GM12801 (cell line): ENCODE data around the gene GARIN3.

Experiments used
- TF ChIP-seq, protein P1 (sequence below): IDR thresholded peaks from one replicate; pipeline ENCODE4 v1.5.1; 2011; ENCODE audit warnings: control low read depth; ENCODE audit not compliant: insufficient read length; ENCODE audit errors: extremely low read depth

Gene GARIN3

DNA sequence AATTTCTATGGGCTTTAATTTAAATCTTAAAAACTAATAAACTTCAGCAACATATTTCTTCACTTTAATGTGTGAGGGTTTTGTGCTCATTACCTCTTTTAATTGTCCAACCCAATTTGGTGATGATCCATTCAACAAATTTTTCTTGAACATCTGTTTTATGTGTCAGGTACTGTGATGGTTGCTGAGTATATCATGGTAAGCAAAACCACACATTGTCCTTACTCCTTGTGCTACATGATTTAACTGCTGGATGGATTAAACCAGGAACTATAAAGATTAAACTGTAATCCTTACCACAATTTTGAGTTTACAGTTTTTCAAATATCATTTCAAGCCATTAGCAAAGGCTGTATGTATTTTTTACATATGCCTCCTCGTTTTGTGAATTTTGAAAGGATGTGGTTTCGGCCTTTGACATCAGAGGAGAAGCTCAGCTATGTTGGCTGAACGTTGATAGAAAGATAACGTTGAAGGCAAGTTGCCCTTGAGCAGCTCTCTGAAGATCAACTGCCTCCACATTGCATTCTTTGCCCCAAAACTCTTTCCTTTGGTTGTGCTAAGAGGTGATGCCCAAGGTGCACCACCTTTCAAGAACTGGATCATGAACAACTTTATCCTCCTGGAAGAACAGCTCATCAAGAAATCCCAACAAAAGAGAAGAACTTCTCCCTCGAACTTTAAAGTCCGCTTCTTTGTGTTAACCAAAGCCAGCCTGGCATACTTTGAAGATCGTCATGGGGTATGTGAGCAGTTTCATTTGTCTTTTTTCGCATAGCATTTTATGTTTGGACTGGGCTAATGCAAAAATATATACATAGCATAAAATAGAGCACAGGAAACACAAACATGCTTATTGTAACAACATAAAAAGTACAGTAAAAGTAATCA lies 14.6 kb upstream of the GARIN3 start, which contains the start of gene ITK:
TSS of gene ITK (plus strand) at position 467 of the 891 bp plus-strand sequence. CDS start at position 605, 138 bp downstream.
- TF ChIP-seq, protein P1, sequence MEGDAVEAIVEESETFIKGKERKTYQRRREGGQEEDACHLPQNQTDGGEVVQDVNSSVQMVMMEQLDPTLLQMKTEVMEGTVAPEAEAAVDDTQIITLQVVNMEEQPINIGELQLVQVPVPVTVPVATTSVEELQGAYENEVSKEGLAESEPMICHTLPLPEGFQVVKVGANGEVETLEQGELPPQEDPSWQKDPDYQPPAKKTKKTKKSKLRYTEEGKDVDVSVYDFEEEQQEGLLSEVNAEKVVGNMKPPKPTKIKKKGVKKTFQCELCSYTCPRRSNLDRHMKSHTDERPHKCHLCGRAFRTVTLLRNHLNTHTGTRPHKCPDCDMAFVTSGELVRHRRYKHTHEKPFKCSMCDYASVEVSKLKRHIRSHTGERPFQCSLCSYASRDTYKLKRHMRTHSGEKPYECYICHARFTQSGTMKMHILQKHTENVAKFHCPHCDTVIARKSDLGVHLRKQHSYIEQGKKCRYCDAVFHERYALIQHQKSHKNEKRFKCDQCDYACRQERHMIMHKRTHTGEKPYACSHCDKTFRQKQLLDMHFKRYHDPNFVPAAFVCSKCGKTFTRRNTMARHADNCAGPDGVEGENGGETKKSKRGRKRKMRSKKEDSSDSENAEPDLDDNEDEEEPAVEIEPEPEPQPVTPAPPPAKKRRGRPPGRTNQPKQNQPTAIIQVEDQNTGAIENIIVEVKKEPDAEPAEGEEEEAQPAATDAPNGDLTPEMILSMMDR: no peak

DNA sequence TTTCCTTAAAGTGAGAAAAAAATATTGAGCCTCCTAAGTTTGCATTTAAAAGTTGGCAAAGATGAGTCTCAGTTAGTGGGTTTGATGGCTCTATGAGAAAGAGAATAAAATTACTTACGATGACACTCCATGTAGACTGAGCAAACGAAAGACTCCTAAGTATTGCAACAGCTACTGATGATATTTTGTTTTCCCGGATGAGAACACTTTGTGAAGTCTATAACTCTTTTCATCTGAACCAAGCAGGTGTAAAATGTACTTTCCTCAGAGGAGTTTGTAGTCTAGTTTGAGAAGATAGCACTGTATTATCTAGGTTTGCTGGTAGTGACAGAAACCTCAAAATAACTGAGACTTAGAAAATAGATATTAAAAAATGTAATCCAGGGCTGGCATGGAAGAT lies 12.9 kb upstream of the GARIN3 start:
- TF ChIP-seq, protein P1: no peak

DNA sequence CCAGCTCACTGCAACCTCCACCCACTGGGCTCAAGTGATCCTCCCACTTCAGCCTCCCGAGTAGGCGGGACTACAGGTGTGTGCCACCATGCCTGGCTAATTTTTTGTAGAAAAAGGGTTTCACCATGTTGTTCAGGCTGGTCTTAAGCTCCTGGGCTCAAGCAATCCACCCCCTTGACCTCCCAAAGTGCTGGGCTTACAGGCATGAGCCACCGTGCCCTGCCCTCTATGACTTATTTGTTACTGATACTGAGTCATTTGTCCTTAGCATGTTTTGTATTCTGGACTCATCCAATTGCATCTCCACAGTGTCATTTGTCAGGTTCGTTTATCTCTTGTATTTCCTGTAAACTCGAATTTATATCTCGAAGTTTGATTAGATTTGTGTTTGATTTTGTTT lies 11.9 kb upstream of the GARIN3 start:
- TF ChIP-seq, protein P1: no peak

DNA sequence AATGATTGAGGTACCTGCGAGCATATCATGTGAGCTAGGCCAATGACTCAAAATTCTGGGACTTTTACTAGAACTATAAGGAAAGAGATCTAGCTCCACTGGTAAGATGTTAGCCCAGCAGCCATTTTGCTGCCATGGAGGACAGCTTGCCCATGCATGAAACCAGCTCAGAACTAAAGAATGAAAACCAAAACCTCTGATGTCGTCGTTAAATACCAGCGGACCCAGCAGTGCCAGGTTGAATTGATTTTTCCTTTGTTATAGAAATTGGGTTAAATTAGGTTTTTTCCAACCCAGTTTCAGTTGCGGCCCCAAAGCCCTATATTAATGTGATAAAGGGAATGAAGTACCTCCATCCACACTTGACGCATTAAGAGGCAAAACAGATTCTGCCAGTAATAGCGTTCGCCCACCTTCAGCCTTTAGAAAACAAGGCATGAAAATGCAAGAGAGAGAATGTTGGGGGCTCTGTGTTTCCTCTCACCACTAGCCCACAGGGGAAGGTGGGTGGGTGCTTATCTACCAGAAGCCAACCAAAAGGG lies 9.1 kb upstream of the GARIN3 start:
- TF ChIP-seq, protein P1: no peak

DNA sequence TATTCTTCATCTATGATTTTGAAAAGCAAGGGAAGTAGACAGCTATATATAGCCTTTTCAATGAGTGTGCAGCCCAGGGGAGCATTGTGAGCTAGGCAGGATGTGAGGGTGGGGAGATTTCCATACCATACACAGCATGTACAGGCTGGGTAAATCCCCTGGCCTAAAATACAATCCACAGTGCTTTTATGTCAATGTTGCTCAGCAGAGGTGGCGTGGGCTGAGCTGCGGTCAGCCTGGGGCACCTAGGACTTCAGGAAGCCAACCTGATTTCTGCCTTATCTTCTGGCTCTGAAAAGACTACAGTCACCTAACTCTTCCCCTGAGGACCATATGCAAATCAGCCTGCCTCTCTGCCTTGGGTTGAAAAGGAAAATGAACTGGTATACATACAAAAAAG lies 6.3 kb upstream of the GARIN3 start:
- TF ChIP-seq, protein P1: no peak

DNA sequence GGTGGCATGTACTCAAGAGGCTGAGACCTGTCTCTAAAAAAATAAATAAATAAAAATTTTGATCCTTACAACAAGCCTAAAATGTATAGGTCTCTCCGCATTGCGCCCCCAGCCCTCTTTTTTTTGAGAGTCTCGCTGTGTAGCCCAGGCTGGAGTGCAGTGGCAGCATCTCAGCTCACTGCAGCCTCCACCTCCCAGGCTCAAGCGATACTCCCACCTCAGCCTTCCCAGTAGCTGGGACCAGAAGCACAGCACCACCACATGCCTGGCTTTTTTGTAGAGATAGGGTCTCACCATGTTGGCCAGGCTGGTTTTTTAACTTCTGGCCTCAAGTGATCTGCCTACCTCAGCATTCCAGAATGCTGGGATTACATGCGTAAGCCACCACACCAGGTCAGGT lies 2.2 kb upstream of the GARIN3 start:
- TF ChIP-seq, protein P1: no peak

GRCh38 chr5:157167214-157167621 lies 1.2 kb upstream of the GARIN3 start:
- TF ChIP-seq, protein P1: no peak
